ENCODE measurements around the gene PSMD6.

GRCh38 chr3:63964681-63965485 is 58.4 kb downstream of the PSMD6 start:
- TF ChIP-seq, protein P1, sequence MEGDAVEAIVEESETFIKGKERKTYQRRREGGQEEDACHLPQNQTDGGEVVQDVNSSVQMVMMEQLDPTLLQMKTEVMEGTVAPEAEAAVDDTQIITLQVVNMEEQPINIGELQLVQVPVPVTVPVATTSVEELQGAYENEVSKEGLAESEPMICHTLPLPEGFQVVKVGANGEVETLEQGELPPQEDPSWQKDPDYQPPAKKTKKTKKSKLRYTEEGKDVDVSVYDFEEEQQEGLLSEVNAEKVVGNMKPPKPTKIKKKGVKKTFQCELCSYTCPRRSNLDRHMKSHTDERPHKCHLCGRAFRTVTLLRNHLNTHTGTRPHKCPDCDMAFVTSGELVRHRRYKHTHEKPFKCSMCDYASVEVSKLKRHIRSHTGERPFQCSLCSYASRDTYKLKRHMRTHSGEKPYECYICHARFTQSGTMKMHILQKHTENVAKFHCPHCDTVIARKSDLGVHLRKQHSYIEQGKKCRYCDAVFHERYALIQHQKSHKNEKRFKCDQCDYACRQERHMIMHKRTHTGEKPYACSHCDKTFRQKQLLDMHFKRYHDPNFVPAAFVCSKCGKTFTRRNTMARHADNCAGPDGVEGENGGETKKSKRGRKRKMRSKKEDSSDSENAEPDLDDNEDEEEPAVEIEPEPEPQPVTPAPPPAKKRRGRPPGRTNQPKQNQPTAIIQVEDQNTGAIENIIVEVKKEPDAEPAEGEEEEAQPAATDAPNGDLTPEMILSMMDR (IDR thresholded peaks at IDR 0.05 in 4 of 5, conservative IDR thresholded peaks at IDR 0.05 in 1 of 5), result no peak
- no peak for TF ChIP-seq POLR2A (IDR thresholded peaks at IDR 0.05)

Data from gastrocnemius medialis (tissue), 4 donors.